Astrocyte (in vitro differentiated cells and primary cell): ENCODE measurements around the gene STX12. TPM values are rescaled to one million over a fixed set of nuclear protein-coding genes. Genes with fewer than 3 reads are reported as not detected.
A peak's percentile ranks its signal among the peaks of the same experiment; 100 is the strongest.

ENCODE experiments used
- DNase-seq: peaks from one replicate; pipeline ENCODE4 v3.0.0-alpha.2; 2010; ENCODE audit warnings: low read depth
- FAIRE-seq: peaks from 2 replicates; lab custom pipeline; 2011; peaks lifted over from hg19 to GRCh38; lab: Jason Lieb, UNC
- H2AFZ ChIP-seq: 2 replicates; pipeline ENCODE4 v1.6.0; 2012; ENCODE audit warnings: low read depth, low read length, inconsistent platforms
- H3K27ac ChIP-seq: 2 replicates; pipeline ENCODE4 v1.5.1; 2011; ENCODE audit warnings: low read depth, low read length, inconsistent platforms
- H3K27me3 ChIP-seq: 2 replicates; pipeline ENCODE4 v1.6.0; 2011; ENCODE audit warnings: low read length, inconsistent platforms; ENCODE audit not compliant: insufficient read depth
- H3K36me3 ChIP-seq: 2 replicates; pipeline ENCODE4 v1.5.1; 2011; ENCODE audit warnings: low read length, inconsistent platforms; ENCODE audit not compliant: insufficient read depth
- H3K4me1 ChIP-seq: 2 replicates; pipeline ENCODE4 v1.5.1; 2011; ENCODE audit warnings: low read length, inconsistent platforms; ENCODE audit not compliant: insufficient read depth
- H3K4me2 ChIP-seq: 2 replicates; pipeline ENCODE4 v1.6.0; 2012; ENCODE audit warnings: low read length, inconsistent platforms
- H3K4me3 ChIP-seq: 2 replicates; pipeline ENCODE4 v1.5.1; 2011; ENCODE audit warnings: low read depth, mild to moderate bottlenecking, low read length, inconsistent platforms; ENCODE audit not compliant: insufficient read depth
- H3K79me2 ChIP-seq: 2 replicates; pipeline ENCODE4 v1.6.0; 2012; ENCODE audit warnings: mild to moderate bottlenecking, low read length, inconsistent platforms; ENCODE audit not compliant: insufficient read depth
- H3K9ac ChIP-seq: 2 replicates; pipeline ENCODE4 v1.6.0; 2012; ENCODE audit warnings: mild to moderate bottlenecking, low read length, inconsistent platforms
- H3K9me3 ChIP-seq: 2 replicates; pipeline ENCODE4 v1.5.1; 2012; ENCODE audit warnings: low read depth, mild to moderate bottlenecking, low read length, inconsistent platforms; ENCODE audit not compliant: insufficient read depth
- H4K20me1 ChIP-seq: 2 replicates; pipeline ENCODE4 v1.6.0; 2012; ENCODE audit warnings: low read length, inconsistent platforms; ENCODE audit not compliant: insufficient read depth
- H3K27ac Mint-ChIP-seq: one replicate; pipeline ENCODE4 v1.8.0; 2021; ENCODE audit warnings: mild to moderate bottlenecking, mixed read lengths; ENCODE audit not compliant: unreplicated experiment
- H3K27me3 Mint-ChIP-seq: one replicate; pipeline ENCODE4 v1.8.0; 2021; ENCODE audit warnings: low read depth, mixed read lengths; ENCODE audit not compliant: unreplicated experiment
- H3K36me3 Mint-ChIP-seq: one replicate; pipeline ENCODE4 v1.8.0; 2021; ENCODE audit warnings: low read depth, mixed read lengths; ENCODE audit not compliant: unreplicated experiment
- H3K4me1 Mint-ChIP-seq: one replicate; pipeline ENCODE4 v1.8.0; 2021; ENCODE audit warnings: low read depth, mixed read lengths; ENCODE audit not compliant: unreplicated experiment
- H3K4me3 Mint-ChIP-seq: one replicate; pipeline ENCODE4 v1.8.0; 2021; ENCODE audit warnings: mild to moderate bottlenecking, moderate library complexity, mixed read lengths; ENCODE audit not compliant: unreplicated experiment
- H3K9me3 Mint-ChIP-seq: one replicate; pipeline ENCODE4 v1.8.0; 2021; ENCODE audit warnings: mild to moderate bottlenecking, mixed read lengths; ENCODE audit not compliant: unreplicated experiment
- EZH2 ChIP-seq: IDR thresholded peaks from 2 replicates; pipeline ENCODE4 v1.6.1; 2012; ENCODE audit warnings: mild to moderate bottlenecking, low read length, inconsistent platforms; ENCODE audit not compliant: insufficient read depth
- total RNA-seq: library from RNA; stranded (reverse); gene quantifications from 2 replicates; pipeline ENCODE4 v1.2.1, GENCODE V29; 2021
- TF ChIP-seq, protein P1 (sequence below): IDR thresholded peaks from 2 replicates; pipeline ENCODE4 v1.5.1; 2011; ENCODE audit warnings: low read depth, mild to moderate bottlenecking, inconsistent platforms, low read length, moderate library complexity; ENCODE audit not compliant: insufficient read depth

The STX12 gene
- total RNA-seq, 1 donor from 2014 or later = 62.1 TPM

DNA sequence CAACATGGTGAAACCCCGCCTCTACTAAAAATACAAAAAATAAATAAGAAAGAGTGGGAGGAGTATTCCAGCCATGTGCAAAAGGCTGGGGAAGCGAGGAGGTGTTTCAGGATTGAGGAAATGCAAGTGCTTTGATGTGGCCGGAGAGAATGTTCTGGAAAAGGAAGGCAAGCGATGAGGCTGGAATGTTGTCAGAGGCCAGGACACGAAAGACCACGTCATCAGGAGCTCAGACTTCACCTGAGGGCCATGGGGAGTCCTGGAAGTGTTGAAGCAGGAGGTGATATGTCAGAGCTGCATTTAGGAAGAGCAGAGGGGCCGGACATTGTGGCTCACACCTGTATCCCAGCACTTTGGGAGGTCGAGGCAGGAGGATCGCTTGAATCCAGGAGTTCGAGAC lies 88.4 kb downstream of the STX12 start:
- H3K4me2 ChIP-seq = no peak overlapping the region
- no peaks in the 10 kb centered on the region for H4K20me1 ChIP-seq
- H3K4me3 ChIP-seq = no peak overlapping the region
- FAIRE-seq (no peak), DNase-seq (no peak)
- Mint-ChIP-seq H3K9me3 (no peaks in the 10 kb centered on the region), H3K27me3 (peaks cover 6% of the 10 kb centered on the region), H3K4me1 (peaks cover 9% of the 10 kb centered on the region), H3K36me3 (no peaks in the 10 kb centered on the region), H3K4me3 (no peak overlapping the region), H3K27ac (no peak overlapping the region)
- H3K79me2 ChIP-seq = no peaks in the 10 kb centered on the region
- no peak overlapping the region for H3K27ac ChIP-seq
- H3K36me3 ChIP-seq = no peaks in the 10 kb centered on the region
- H3K27me3 ChIP-seq = no peaks in the 10 kb centered on the region
- H3K4me1 ChIP-seq = peaks cover 12% of the 10 kb centered on the region
- H3K9me3 ChIP-seq = no peaks in the 10 kb centered on the region
- no peak overlapping the region for H3K9ac ChIP-seq
- TF ChIP-seq, protein P1, sequence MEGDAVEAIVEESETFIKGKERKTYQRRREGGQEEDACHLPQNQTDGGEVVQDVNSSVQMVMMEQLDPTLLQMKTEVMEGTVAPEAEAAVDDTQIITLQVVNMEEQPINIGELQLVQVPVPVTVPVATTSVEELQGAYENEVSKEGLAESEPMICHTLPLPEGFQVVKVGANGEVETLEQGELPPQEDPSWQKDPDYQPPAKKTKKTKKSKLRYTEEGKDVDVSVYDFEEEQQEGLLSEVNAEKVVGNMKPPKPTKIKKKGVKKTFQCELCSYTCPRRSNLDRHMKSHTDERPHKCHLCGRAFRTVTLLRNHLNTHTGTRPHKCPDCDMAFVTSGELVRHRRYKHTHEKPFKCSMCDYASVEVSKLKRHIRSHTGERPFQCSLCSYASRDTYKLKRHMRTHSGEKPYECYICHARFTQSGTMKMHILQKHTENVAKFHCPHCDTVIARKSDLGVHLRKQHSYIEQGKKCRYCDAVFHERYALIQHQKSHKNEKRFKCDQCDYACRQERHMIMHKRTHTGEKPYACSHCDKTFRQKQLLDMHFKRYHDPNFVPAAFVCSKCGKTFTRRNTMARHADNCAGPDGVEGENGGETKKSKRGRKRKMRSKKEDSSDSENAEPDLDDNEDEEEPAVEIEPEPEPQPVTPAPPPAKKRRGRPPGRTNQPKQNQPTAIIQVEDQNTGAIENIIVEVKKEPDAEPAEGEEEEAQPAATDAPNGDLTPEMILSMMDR = no peak
- TF ChIP-seq EZH2 = no peak
- no peak overlapping the region for H2AFZ ChIP-seq

- Histone ChIP-seq H3K4me3 (no peak overlapping the region), H3K4me2 (no peak overlapping the region)
Observed at GRCh38 chr1:27862004-27862403, 89.0 kb downstream of the STX12 start.

More at GRCh38 chr1:27862004-27862403, 89.0 kb downstream of the STX12 start:
- Mint-ChIP-seq H3K27me3 (peaks cover 6% of the 10 kb centered on the region), H3K4me1 (peaks cover 9% of the 10 kb centered on the region), H3K36me3 (no peaks in the 10 kb centered on the region), H3K4me3 (no peak overlapping the region), H3K9me3 (no peaks in the 10 kb centered on the region), H3K27ac (no peak overlapping the region)
- Histone ChIP-seq H2AFZ (peak overlapping the region; percentile 14), H3K27me3 (no peaks in the 10 kb centered on the region), H3K9ac (no peak overlapping the region), H3K36me3 (no peaks in the 10 kb centered on the region), H4K20me1 (no peaks in the 10 kb centered on the region), H3K9me3 (no peaks in the 10 kb centered on the region), H3K27ac (no peak overlapping the region), H3K79me2 (no peaks in the 10 kb centered on the region), H3K4me1 (peaks cover 12% of the 10 kb centered on the region)
- no peak for TF ChIP-seq EZH2
- TF ChIP-seq, protein P1 = no peak
- no peak for DNase-seq
- no peak for FAIRE-seq
